Muscle layer of colon (tissue), 2 donors: ENCODE results near the gene TDRD9.

ENCODE experiments used
- H3K27ac ChIP-seq: one replicate; pipeline ENCODE4 v1.7.0; 2013; ENCODE audit warnings: low read depth, mild to moderate bottlenecking, low read length, moderate library complexity
- H3K27me3 ChIP-seq, 2 donors: one replicate each; pipeline ENCODE4 v1.7.0; 2013; ENCODE audit warnings: low read length in 2 of 2, mild to moderate bottlenecking in 2 of 2; ENCODE audit not compliant: insufficient read depth in 2 of 2, control insufficient read depth in 1 of 2
- H3K36me3 ChIP-seq: one replicate; pipeline ENCODE4 v1.7.0; 2013; ENCODE audit warnings: mild to moderate bottlenecking, low read length; ENCODE audit not compliant: insufficient read depth
- H3K4me1 ChIP-seq: one replicate; pipeline ENCODE4 v1.7.0; 2013; ENCODE audit warnings: mild to moderate bottlenecking, low read length; ENCODE audit not compliant: insufficient read depth
- H3K4me3 ChIP-seq, 2 donors: one replicate each; pipeline ENCODE4 v1.7.0; 2013; ENCODE audit warnings: low read length in 2 of 2, low read depth in 1 of 2, mild to moderate bottlenecking in 1 of 2, moderate library complexity in 1 of 2
- H3K9ac ChIP-seq: one replicate; pipeline ENCODE4 v1.7.0; 2013; ENCODE audit warnings: low read length
- H3K9me3 ChIP-seq: one replicate; pipeline ENCODE4 v1.7.0; 2013; ENCODE audit warnings: mild to moderate bottlenecking, low read length
- donor health status: abdominal sarcoma.
- donor health status: Adenocarcinoma of cecum.

Gene TDRD9

DNA sequence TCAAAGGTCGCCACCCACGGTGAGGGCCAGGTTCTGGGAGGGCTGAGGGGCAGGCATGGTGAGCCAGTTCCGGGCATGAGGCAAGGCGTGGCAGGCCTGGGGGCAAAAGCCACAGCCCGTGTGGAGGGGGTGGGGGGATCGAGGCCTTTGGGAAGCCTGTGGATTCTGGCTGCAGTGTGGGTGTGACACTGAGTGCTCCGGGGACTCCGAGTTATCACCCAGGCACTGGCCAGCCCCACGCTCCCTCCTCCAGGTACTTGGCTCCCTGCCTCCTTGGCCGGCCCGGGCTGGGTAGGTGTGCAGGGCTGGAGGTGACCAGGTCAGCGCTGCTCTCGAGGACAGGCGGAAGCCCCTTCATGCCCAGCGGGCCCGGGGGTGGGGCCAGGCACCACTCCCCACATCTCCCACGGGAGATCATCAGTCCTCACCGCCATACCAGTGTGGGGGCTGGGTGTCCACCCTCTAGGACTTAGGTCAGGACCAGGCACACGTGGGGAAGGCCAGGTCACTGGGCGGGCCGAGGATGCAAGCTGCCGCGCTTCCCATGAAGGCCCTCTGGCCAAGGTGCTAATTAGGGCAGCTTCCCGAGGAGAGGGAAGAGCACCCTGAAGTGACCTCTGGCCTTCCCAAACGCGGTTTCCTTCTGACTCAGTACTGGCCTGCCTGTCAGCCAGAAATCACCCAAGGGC, 34.1 kb upstream of the TDRD9 start:
- H3K4me1 ChIP-seq, result no peaks in the 10 kb centered on the region
- H3K36me3 ChIP-seq, result no peaks in the 10 kb centered on the region
- no peak overlapping the region for H3K4me3 ChIP-seq
- no peak overlapping the region for H3K9ac ChIP-seq
- H3K27me3 ChIP-seq, result no peaks in the 10 kb centered on the region
- no peaks in the 10 kb centered on the region for H3K9me3 ChIP-seq
- no peak overlapping the region for H3K27ac ChIP-seq

- H3K9ac ChIP-seq, result no peak overlapping the region
- no peaks in the 10 kb centered on the region for H3K9me3 ChIP-seq
- H3K4me1 ChIP-seq, result no peaks in the 10 kb centered on the region
- H3K27me3 ChIP-seq, result no peaks in the 10 kb centered on the region
- no peak overlapping the region for H3K4me3 ChIP-seq
- no peaks in the 10 kb centered on the region for H3K36me3 ChIP-seq
- no peak overlapping the region for H3K27ac ChIP-seq
These were observed 33.6 kb upstream of the TDRD9 start for GRCh38 chr14:103894723-103895059.

GRCh38 chr14:103896578-103896977, 31.7 kb upstream of the TDRD9 start:
- H3K4me3 ChIP-seq, result no peak overlapping the region
- H3K27ac ChIP-seq, result no peak overlapping the region
- no peaks in the 10 kb centered on the region for H3K4me1 ChIP-seq

GRCh38 chr14:103897075-103897947, 30.9 kb upstream of the TDRD9 start:
- Histone ChIP-seq H3K36me3 (no peaks in the 10 kb centered on the region), H3K4me1 (no peaks in the 10 kb centered on the region), H3K4me3 (no peak overlapping the region), H3K9me3 (no peaks in the 10 kb centered on the region), H3K27ac (no peak overlapping the region), H3K27me3 (no peaks in the 10 kb centered on the region), H3K9ac (no peak overlapping the region)

More at GRCh38 chr14:103896578-103896977, 31.7 kb upstream of the TDRD9 start:
- Histone ChIP-seq H3K27me3 (no peaks in the 10 kb centered on the region), H3K9ac (no peak overlapping the region), H3K9me3 (no peaks in the 10 kb centered on the region), H3K36me3 (no peaks in the 10 kb centered on the region)

DNA sequence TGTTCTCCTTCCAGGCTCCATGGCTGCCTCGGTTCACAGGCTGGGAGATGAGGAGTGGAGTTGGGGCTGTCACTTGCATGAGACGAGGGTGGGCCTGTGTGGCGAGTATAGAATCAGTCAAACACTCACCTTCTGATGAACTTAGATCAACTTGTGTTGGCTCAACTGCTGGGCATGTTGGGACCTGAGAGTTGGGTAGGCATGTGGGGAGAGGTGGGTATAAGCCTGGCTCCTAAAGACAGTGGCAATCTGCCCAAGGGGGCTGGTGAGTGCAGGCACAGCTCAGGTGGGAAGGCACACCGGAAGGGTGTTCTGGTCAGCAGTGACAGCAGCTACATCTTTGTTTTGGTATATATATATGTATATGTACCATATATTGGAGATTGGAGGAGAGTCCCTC, 30.1 kb upstream of the TDRD9 start:
- Histone ChIP-seq H3K9me3 (no peaks in the 10 kb centered on the region), H3K36me3 (no peaks in the 10 kb centered on the region), H3K4me1 (no peaks in the 10 kb centered on the region), H3K27me3 (no peaks in the 10 kb centered on the region), H3K9ac (no peak overlapping the region), H3K4me3 (no peak overlapping the region), H3K27ac (no peak overlapping the region)

GRCh38 chr14:103898711-103899110, 29.5 kb upstream of the TDRD9 start:
- Histone ChIP-seq H3K4me1 (no peaks in the 10 kb centered on the region), H3K9me3 (no peaks in the 10 kb centered on the region), H3K9ac (no peak overlapping the region), H3K4me3 (no peak overlapping the region), H3K27me3 (no peaks in the 10 kb centered on the region), H3K27ac (no peak overlapping the region), H3K36me3 (no peaks in the 10 kb centered on the region)

DNA sequence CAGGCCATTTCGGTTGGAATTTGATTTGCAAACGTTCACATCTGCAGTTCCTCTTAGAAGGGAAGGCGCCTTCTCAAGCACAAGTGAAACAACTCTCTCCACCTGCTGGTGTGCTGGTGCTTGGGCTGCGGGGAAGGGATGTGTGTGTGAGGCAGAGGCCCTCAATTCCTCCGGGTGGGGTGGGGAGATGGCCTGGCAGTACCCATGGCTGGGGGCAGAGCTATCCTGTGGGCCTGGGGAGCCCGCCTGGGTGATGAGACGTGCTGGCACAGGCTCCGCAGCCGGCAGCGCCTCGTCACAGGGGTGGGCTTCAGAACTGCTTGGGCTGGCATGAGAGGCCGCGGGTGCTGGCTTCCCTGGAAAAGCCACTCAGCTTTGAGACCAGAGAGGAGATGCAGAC, 28.9 kb upstream of the TDRD9 start:
- no peaks in the 10 kb centered on the region for H3K27me3 ChIP-seq
- H3K27ac ChIP-seq, result no peak overlapping the region
- H3K9ac ChIP-seq, result no peak overlapping the region
- no peaks in the 10 kb centered on the region for H3K9me3 ChIP-seq
- H3K4me3 ChIP-seq, result no peak overlapping the region
- no peaks in the 10 kb centered on the region for H3K4me1 ChIP-seq
- no peaks in the 10 kb centered on the region for H3K36me3 ChIP-seq

- Histone ChIP-seq H3K4me1 (no peaks in the 10 kb centered on the region), H3K9me3 (no peaks in the 10 kb centered on the region), H3K4me3 (no peak overlapping the region), H3K36me3 (no peaks in the 10 kb centered on the region), H3K27ac (no peak overlapping the region), H3K9ac (no peak overlapping the region), H3K27me3 (no peaks in the 10 kb centered on the region)
These were observed 28.4 kb upstream of the TDRD9 start for GRCh38 chr14:103899833-103900232.

DNA sequence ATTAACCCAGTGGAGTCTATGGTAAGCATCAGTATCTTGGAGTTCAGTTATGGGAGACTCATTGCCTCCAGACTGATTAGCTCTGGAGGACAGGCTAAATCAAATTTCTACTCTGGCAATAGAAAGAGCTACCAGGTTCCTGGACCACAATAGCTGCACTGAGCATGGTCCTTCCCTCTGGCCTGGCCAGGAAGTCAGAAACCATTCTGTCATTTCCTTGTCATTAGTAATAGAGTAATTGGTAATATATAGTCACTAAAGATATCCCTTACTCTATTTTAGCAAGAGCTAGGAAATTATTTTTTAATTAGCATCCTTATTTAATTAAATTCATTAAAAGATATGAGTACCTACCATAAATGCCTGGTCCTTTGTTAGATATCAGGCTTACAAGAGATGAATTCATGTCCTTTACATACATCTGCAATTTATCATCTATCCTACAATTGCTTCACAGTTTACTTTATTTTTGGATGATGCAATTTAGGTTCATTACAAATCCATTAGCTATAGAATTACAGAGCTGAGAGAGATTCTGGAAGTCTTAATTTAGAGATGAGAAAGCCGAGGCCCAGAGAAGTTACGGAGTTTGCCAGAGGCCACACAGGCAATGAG, 23.7 kb upstream of the TDRD9 start:
- Histone ChIP-seq H3K4me1 (peaks cover under 1% of the 10 kb centered on the region), H3K36me3 (no peaks in the 10 kb centered on the region), H3K4me3 (no peak overlapping the region), H3K27ac (no peak overlapping the region), H3K27me3 (no peaks in the 10 kb centered on the region), H3K9ac (no peak overlapping the region), H3K9me3 (no peaks in the 10 kb centered on the region)

- Histone ChIP-seq H3K9ac (no peak overlapping the region), H3K4me3 (no peak overlapping the region), H3K9me3 (no peaks in the 10 kb centered on the region), H3K4me1 (peaks cover 11% of the 10 kb centered on the region), H3K27ac (no peak overlapping the region), H3K27me3 (no peaks in the 10 kb centered on the region), H3K36me3 (peaks cover under 1% of the 10 kb centered on the region)
These were observed 22.3 kb upstream of the TDRD9 start for GRCh38 chr14:103905842-103906456.

DNA sequence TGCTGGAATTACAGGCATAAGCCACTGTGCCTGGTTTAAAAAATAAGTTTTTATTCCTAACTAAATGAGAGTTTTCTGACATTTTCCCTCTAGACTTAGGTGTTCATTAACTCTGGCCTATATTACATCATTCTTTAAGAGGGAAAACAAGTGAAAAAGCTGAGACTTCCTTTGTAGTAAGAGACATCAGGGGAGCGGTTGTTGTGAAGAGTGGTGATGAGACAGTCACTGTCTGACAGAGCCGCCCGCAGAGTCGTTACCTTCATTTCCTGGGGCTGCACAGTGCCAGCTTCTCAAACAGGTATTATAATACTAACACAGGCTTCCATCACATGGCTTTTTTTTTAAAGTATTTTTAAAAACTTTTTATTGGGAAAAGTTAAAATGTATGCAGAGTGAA, 19.7 kb upstream of the TDRD9 start:
- Histone ChIP-seq H3K4me3 (no peak overlapping the region), H3K36me3 (peaks cover 23% of the 10 kb centered on the region), H3K27ac (no peak overlapping the region), H3K4me1 (peaks cover 11% of the 10 kb centered on the region), H3K27me3 (no peaks in the 10 kb centered on the region), H3K9ac (no peak overlapping the region), H3K9me3 (no peaks in the 10 kb centered on the region)
